ENCODE data around the gene ADAP2.
"Not testable (repeated sequence)": the region's sequence is repeated elsewhere in the genome, so short reads cannot be mapped to it uniquely, and the experiment has no call there.

The ADAP2 gene

GRCh38 chr17:30975042-30975820, 53.5 kb downstream of the ADAP2 start:
- DNase-seq = no peak

- not testable (repeated sequence) for DNase-seq
Measured at GRCh38 chr17:30979919-30980318, 58.2 kb downstream of the ADAP2 start.

- DNase-seq = no peak
Measured at GRCh38 chr17:30981531-30982519, 60.1 kb downstream of the ADAP2 start.

GRCh38 chr17:30982855-30983254, 61.1 kb downstream of the ADAP2 start:
- no peak for DNase-seq

DNA sequence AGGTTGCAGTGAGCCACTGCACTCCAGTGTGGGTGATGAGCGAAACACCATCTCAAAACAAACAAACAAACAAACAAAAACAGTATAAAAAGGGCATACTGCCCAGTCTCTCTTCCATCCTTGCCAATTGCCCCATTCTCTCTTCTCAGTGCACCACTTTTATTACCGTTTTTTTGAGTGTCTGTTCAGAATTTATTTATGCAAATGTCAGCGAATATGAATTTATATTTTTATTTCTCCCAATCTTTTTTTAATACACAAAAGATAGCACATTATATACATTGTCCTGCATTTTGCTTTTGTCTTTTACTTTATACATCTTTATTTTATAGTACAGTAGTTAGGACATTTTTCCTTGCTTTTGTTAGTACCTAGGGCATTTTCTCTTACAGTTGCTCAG, 68.7 kb downstream of the ADAP2 start:
- DNase-seq = no peak

- no peak for DNase-seq
Measured at GRCh38 chr17:30992551-30992950, 70.8 kb downstream of the ADAP2 start.

DNA sequence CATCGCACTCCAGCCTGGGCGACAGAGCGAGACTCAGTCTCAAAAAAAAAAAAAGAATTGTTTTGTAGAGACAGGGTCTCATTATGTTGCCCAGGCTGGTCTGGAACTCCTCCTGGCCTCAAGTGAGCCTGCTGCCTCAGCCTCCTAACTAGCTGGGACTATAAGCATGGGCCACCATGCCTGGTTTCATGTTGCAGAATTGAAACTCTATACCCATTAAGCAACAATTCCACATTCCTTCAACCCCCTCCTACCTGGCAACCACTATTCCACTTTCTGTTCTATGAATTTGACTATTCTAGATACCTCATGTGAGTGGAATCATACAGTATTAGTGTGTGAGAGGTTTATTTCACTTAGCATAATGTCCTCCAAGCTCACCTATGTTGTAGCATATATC, 73.6 kb downstream of the ADAP2 start:
- no peak for DNase-seq

DNA sequence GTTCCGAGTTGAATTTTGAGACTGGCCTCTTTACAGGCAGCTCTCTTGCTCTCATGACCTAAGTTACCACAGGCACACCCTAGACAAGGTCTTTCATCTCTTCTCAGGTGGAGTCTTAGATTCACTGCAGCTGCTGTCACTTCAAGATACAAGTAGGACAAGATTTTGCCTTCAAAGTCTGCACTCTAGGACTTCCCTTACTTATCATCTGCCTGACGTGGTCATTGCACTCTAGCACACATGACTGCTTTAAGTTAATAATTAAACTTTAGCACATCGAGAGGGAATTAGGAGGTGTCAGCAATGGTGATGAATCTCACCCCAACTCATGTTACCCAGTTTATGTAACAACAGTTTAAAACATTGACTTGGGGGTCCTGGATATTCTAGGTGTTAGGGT, 74.7 kb downstream of the ADAP2 start:
- no peak for DNase-seq

DNA sequence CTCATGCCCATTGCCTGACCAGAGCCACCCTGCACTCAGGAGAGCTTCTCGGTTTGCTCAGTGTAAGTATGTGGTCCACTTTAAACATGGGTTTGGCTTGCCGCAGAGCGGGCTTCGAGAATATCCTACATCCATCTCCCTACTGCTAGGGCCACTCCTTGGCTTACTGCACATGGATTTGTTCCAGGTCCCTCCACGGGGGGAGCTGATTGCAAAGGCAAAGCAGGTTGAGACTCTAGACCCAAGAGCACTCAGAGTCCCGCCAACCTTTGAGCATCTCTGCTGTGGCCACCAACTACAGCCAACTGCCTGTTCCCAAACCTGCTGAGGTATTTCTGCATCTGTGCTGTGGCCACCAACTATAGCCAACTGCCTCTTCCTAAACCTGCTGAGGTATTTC, 75.5 kb downstream of the ADAP2 start:
- no peak for DNase-seq

GRCh38 chr17:30997842-30998241, 76.1 kb downstream of the ADAP2 start:
- no peak for DNase-seq

GRCh38 chr17:31002047-31002446, 80.3 kb downstream of the ADAP2 start:
- no peak for DNase-seq

DNA sequence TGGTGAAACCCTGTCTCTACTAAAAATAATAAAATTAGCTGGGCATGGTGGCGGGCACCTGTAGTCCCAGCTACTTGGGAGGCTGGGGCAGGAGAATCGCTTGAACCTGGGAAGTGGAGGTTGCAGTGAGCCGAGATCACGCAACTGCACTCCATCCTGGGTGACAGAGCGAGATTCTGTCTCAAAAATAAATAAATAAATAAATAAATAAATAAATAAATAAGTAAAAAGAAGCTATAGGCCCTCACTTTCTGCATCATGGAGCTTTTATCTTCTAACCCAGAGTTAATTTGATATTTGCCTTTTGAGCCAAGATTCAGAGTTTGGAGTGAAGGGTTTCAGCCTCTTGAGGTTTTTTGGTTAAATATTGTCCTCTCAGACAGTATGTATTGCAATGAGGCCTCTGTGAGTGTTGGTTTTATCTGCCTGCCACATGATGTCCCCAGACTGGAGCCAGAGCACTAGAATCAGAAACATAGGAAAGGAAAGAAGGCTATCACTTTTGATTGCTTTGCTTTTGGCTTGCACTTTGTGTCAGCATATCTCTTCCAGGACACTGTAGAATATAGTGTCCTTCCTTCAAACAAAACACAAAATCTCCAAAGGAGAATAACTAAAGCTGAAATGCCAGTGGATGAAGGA, 81.6 kb downstream of the ADAP2 start:
- DNase-seq = no peak

GRCh38 chr17:31004160-31004559, 82.4 kb downstream of the ADAP2 start:
- DNase-seq = no peak

DNA sequence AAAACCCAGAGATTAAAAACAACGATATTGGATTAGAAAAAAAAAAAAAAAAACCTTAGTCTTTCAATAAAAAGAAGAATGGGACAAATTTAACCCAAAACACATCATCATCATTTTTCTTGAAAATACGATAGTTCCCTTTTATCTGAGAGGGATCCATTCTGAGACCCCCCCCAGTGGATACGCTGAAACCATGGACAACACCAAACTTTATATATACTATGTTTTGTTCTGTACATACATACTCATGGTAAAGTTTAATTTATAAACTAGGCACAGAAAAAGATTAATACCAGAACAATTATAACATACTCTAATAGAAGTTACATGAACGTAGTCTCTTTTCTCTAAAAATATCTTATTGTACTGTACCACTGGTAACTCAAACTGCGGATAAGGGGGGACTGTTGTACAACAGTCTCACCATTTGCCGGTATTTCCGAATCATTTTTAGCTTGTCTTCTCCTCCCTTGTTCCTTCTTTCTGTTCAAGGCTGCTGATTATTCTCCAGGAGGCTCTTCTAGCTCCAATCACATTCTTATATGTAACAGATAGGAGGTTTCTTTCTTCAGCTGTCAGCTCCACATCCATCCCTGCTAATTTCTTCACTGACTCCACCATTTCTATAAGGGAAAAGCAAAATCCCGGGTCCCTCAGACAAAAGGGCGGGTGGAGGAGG, 86.1 kb downstream of the ADAP2 start:
- no peak for DNase-seq

DNA sequence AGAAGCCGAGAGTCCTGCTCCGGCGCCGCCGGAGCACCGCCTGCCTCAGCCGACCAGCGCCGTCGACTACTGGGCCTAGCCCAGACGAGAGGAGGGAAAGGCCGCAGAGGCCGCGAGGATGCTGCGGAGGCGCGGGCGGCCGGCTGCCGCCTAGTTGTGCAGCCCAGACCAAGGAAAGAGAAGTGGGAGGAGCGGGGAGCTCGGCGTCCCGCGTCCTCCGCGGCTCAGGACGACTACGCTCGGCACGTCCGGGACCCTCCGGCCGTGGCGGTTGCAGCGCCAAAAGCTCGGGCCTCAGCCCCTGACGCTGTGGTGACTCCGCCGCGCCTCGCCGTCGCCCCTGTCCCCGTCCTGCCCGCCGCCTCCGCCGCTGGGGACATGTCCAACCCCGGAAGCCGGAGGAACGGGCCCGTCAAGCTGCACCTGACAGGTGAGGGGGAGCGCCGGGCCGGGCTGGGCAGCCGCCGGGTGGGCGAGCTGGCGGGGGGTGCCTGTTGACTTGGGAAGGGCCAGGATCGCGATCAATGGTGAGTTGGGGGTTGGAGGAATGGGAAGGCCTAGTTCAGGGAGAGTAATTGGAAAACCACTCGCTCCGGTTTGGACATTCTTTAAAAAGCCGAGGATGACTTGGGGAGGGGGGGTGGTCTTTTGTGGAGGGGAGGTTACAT, 86.8 kb downstream of the ADAP2 start:
- DNase-seq = peak; percentile 83
